Heart left ventricle (tissue), 16 donors: ENCODE measurements around the gene RBM41. TPM values are rescaled to one million over a fixed set of nuclear protein-coding genes. Genes with fewer than 3 reads are reported as not detected.

Source experiments
- ATAC-seq, 4 donors: fragments of 200-7000 bp; cut with Tn5 transposase; one replicate each; pipeline ENCODE4 v1.9.1; 2020 to 2022; ENCODE audit warnings: moderate library complexity in 4 of 4, mild to moderate bottlenecking in 3 of 4, moderate number of reproducible peaks in 1 of 4
- DNase-seq, 5 donors: peaks; one replicate each; pipeline ENCODE4 v3.0.0-alpha.2; 2020
- H3K27ac ChIP-seq, 12 donors: fragments of 200-600 bp; sonication (generic) in 4 of 12; one replicate each; pipeline versions ENCODE4 v1.5.0 to v1.8.0; 2016 to 2022; ENCODE audit warnings: mild to moderate bottlenecking in 2 of 12
- H3K27me3 ChIP-seq, 9 donors: fragments of 200-600 bp; sonication (generic) in 2 of 9; one replicate each; pipeline versions ENCODE4 v1.5.1 to v1.8.0; 2016 to 2022; ENCODE audit warnings: mild to moderate bottlenecking in 3 of 9
- H3K36me3 ChIP-seq, 9 donors: fragments of 200-600 bp; sonication (generic) in 2 of 9; one replicate each; pipeline versions ENCODE4 v1.5.0 to v1.8.0; 2018 to 2022; ENCODE audit warnings: mild to moderate bottlenecking in 2 of 9
- H3K4me1 ChIP-seq, 12 donors: fragments of 200-600 bp; sonication (generic) in 4 of 12; one replicate each; pipeline versions ENCODE4 v1.5.0 to v1.8.0; 2016 to 2022; ENCODE audit warnings: mild to moderate bottlenecking in 3 of 12
- H3K4me3 ChIP-seq, 12 donors: fragments of 200-600 bp; sonication (generic) in 4 of 12; one replicate each; pipeline versions ENCODE4 v1.5.0 to v1.8.0; 2017 to 2022; ENCODE audit warnings: mild to moderate bottlenecking in 9 of 12, moderate library complexity in 4 of 12
- H3K9me3 ChIP-seq, 12 donors: fragments of 200-600 bp; sonication (generic) in 4 of 12; one replicate each; pipeline versions ENCODE4 v1.5.0 to v1.8.0; 2016 to 2022; ENCODE audit warnings: mild to moderate bottlenecking in 1 of 12
- WGBS, 4 donors: extraction: QIAGEN DNeasy Blood & Tissue Kit in 2 of 4; methylation state at CpG; one replicate each; pipeline versions ENCODE4 v1.1.5 to v1.1.7; 2013 to 2018; 5-methylcytosine and 5-hydroxymethylcytosine counted together
- intact Hi-C, 10 donors: fragments of 100-400 bp; cut with DNase I; formaldehyde crosslinking; loops; one replicate each; pipeline versions ENCODE4 v1.11.1 to v1.14.2; 2022
- polyA plus RNA-seq, 2 donors: library from polyadenylated mRNA; stranded (reverse); fragments of 200-250 nt; gene quantifications; one replicate each; pipeline ENCODE4 v1.2.3, GENCODE V29; 2013
- total RNA-seq, 9 donors: library from RNA; depleted of rRNA in 2 of 9; stranded (reverse); fragments of >200 nt in 2 of 9; fragmentation: NEBNext Ultra II Directional in 3 of 9; extraction: Animal tissue kit (Norgen Biotek cat#: 25700) in 3 of 9; gene quantifications; one replicate each; pipeline versions ENCODE4 v1.1.0 to v1.2.4, GENCODE V29; 2016 to 2023
- TF ChIP-seq, protein P1 (sequence below), 12 donors: fragments of 200-600 bp; sonication (generic) in 4 of 12; IDR thresholded peaks; one replicate each; pipeline versions ENCODE4 v1.5.0 to v1.8.0; 2018 to 2022; ENCODE audit warnings: antibody characterized with exemption in 12 of 12, mild to moderate bottlenecking in 5 of 12
- donor health status: ischemic (EF 13 %, LVEDD 7.1; RV severe dilation, severe dysfunction).
- donor health status: healthy with polysubstance abuse.
- donor health status: DM: no; HTN: yes; CAD: no.
- donor health status: DM: no; HTN: no; CAD: no.
- donor health status: ischemic (EF 25% LVEDD 6.9; RV normal size, moderate dysfunction).
- donor health status: ischemic (EF 25% LVEDD 5.7; RV mildly dilated, moderate dysfunction).
- donor health status: healthy.
- donor health status: DM: yes; HTN: yes; CAD: no.
- donor health status: ischemic (EF 35%, LVEDD 5.7; RV mildly dilated, moderate dysfunction).
- donor health status: nonischemic (EF 11% LVEDD 7.7; RV severe dilation, severe dysfunction).
- donor health status: DM: yes; HTN: yes; CAD: no.
- donor health status: PGD.
- donor health status: ischemic (EF 29% LVEDD 5.4; RV normal size, mild dysfunction).
- donor health status: nonischemic (EF 23%, LVEDD 6.1; RV moderate dilation, normal function).

Gene RBM41
- total and polyA plus RNA-seq, 11 donors: 3.6 to 17.7 (median 11.9) TPM

DNA sequence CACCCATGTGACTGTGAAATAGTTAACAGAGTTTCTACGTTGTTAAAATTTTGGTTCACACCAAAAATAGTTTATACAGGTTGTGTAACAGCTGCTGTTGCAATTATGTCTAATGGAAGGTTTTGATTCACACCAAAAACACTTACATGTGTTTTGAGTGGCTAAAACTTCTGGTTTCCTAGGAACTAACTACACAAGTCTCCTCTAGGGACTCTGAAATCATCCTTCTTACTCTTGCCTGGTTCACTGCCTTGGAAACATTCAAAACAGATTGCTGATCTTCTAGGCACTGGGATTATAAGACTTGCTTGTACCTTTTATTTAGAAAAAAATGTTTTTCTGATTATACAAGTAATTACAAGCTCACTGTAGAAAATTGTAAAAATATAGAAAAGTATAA, 103.7 kb downstream of the RBM41 start:
- WGBS, 4 donors: 20 to 40% (median 35%) methylated on average over 1 of the region's 1 CpG

More for the DNA sequence above, 103.7 kb downstream of the RBM41 start:
- peak in 2 of 4 donors; percentile 32 to 41 for ATAC-seq
- DNase-seq: no peak
- H3K4me3 ChIP-seq: no peak overlapping the region
- intact Hi-C loops: loop anchor here in 1 of 10 donors (10.0 kb wide), 1 partner anchor 780 kb away; no protein-coding TSS in a partner anchor
- TF ChIP-seq, protein P1, sequence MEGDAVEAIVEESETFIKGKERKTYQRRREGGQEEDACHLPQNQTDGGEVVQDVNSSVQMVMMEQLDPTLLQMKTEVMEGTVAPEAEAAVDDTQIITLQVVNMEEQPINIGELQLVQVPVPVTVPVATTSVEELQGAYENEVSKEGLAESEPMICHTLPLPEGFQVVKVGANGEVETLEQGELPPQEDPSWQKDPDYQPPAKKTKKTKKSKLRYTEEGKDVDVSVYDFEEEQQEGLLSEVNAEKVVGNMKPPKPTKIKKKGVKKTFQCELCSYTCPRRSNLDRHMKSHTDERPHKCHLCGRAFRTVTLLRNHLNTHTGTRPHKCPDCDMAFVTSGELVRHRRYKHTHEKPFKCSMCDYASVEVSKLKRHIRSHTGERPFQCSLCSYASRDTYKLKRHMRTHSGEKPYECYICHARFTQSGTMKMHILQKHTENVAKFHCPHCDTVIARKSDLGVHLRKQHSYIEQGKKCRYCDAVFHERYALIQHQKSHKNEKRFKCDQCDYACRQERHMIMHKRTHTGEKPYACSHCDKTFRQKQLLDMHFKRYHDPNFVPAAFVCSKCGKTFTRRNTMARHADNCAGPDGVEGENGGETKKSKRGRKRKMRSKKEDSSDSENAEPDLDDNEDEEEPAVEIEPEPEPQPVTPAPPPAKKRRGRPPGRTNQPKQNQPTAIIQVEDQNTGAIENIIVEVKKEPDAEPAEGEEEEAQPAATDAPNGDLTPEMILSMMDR (IDR thresholded peaks at IDR 0.05): no peak
- H3K27me3 ChIP-seq: peaks cover 0 to 9% (median 0%) of the 10 kb centered on the region in 9 donors
- no peaks in the 10 kb centered on the region for H3K36me3 ChIP-seq
- no peaks in the 10 kb centered on the region for H3K9me3 ChIP-seq
- H3K27ac ChIP-seq: no peak overlapping the region
- no peaks in the 10 kb centered on the region for H3K4me1 ChIP-seq

Other genes starting within 250 kb of the RBM41 start
- gene RIPPLY1, start 215.5 kb downstream of the RBM41 start, total RNA-seq: not detected
- under 1 TPM in 1 of 2 donors, not detected in 1; 0.10 TPM for gene RIPPLY1, start 215.5 kb downstream of the RBM41 start, polyA plus RNA-seq
- gene CLDN2, start 198.4 kb downstream of the RBM41 start, total RNA-seq: not detected
- not detected for gene CLDN2, start 198.4 kb downstream of the RBM41 start, polyA plus RNA-seq
- gene MORC4, start 118.6 kb downstream of the RBM41 start, total RNA-seq: 1 to 10 TPM; 1.7 to 6.5 (median 2.8) TPM
- 1 to 10 TPM; 1.0 to 4.0 TPM for gene MORC4, start 118.6 kb downstream of the RBM41 start, polyA plus RNA-seq
- gene NUP62CL, start 87.6 kb upstream of the RBM41 start, total RNA-seq: 1 to 10 TPM in 3 of 9 donors, under 1 TPM in 6; 0.16 to 2.9 (median 0.63) TPM
- 1 to 10 TPM in 1 of 2 donors, under 1 TPM in 1; 0.91 to 1.3 TPM for gene NUP62CL, start 87.6 kb upstream of the RBM41 start, polyA plus RNA-seq
- gene DNAAF6, start 87.8 kb upstream of the RBM41 start, total RNA-seq: not detected
- not detected for gene DNAAF6, start 87.8 kb upstream of the RBM41 start, polyA plus RNA-seq